Measurements from ENCODE around the gene KIRREL3.
"Not testable (repeated sequence)": the region's sequence is repeated elsewhere in the genome, so short reads cannot be mapped to it uniquely, and the experiment has no call there.

Gene KIRREL3

GRCh38 chr11:126996036-126996804 lies 4.3 kb downstream of the KIRREL3 start:
- no peak for FAIRE-seq

GRCh38 chr11:126993599-126993998 lies 7.0 kb downstream of the KIRREL3 start:
- FAIRE-seq = no peak

- no peak for FAIRE-seq
Measured at GRCh38 chr11:126992804-126993111, 7.8 kb downstream of the KIRREL3 start.

GRCh38 chr11:126992065-126992803 lies 8.3 kb downstream of the KIRREL3 start:
- FAIRE-seq = no peak

GRCh38 chr11:126991596-126991995 lies 9.0 kb downstream of the KIRREL3 start:
- FAIRE-seq = no peak

- no peak for FAIRE-seq
Measured at GRCh38 chr11:126990716-126991480, 9.7 kb downstream of the KIRREL3 start.

GRCh38 chr11:126989942-126990715 lies 10.4 kb downstream of the KIRREL3 start:
- FAIRE-seq = no peak

GRCh38 chr11:126988655-126989054 lies 11.9 kb downstream of the KIRREL3 start:
- no peak for FAIRE-seq

- no peak for FAIRE-seq
Measured at GRCh38 chr11:126981635-126982034, 18.9 kb downstream of the KIRREL3 start.

- no peak for FAIRE-seq
Measured at GRCh38 chr11:126978911-126979310, 21.7 kb downstream of the KIRREL3 start.

- no peak for FAIRE-seq
Measured at GRCh38 chr11:126978165-126978564, 22.4 kb downstream of the KIRREL3 start.

GRCh38 chr11:126973051-126973450 lies 27.5 kb downstream of the KIRREL3 start:
- no peak for FAIRE-seq

- FAIRE-seq = no peak
Measured at GRCh38 chr11:126971305-126971704, 29.3 kb downstream of the KIRREL3 start.

- no peak for FAIRE-seq
Measured at GRCh38 chr11:126969865-126970479, 30.6 kb downstream of the KIRREL3 start.

GRCh38 chr11:126968915-126969314 lies 31.7 kb downstream of the KIRREL3 start:
- no peak for FAIRE-seq

GRCh38 chr11:126965331-126965730 lies 35.2 kb downstream of the KIRREL3 start:
- FAIRE-seq = no peak

- FAIRE-seq = no peak
Measured at GRCh38 chr11:126963603-126964363, 36.8 kb downstream of the KIRREL3 start.

GRCh38 chr11:126963115-126963514 lies 37.5 kb downstream of the KIRREL3 start:
- FAIRE-seq = no peak

- no peak for FAIRE-seq
Measured at GRCh38 chr11:126959700-126960099, 40.9 kb downstream of the KIRREL3 start.

- no peak for FAIRE-seq
Measured at GRCh38 chr11:126956635-126957034, 43.9 kb downstream of the KIRREL3 start.

GRCh38 chr11:126952533-126952932 lies 48.0 kb downstream of the KIRREL3 start:
- not testable (repeated sequence) for FAIRE-seq

- no peak for FAIRE-seq
Measured at GRCh38 chr11:126951465-126951864, 49.1 kb downstream of the KIRREL3 start.
